Measurements from ENCODE around the gene CCDC3.
"Not testable (repeated sequence)": the region's sequence is repeated elsewhere in the genome, so short reads cannot be mapped to it uniquely, and the experiment has no call there.

CCDC3 gene

GRCh38 chr10:13046851-13047528, 45.5 kb upstream of the CCDC3 start:
- Histone ChIP-seq H3K36me3 (no peaks in the 10 kb centered on the region), H3K27me3 (no peaks in the 10 kb centered on the region), H3K27ac (no peak overlapping the region), H3K9me3 (no peaks in the 10 kb centered on the region), H3K4me3 (no peak overlapping the region), H3K4me1 (no peaks in the 10 kb centered on the region)
- TF ChIP-seq CTCF (IDR thresholded peaks at IDR 0.05), result no peak
- intact Hi-C loops (cut with DNase I; ENCODE audit: low total_unique reads), result no loop called here
- DNase-seq, result no peak

DNA sequence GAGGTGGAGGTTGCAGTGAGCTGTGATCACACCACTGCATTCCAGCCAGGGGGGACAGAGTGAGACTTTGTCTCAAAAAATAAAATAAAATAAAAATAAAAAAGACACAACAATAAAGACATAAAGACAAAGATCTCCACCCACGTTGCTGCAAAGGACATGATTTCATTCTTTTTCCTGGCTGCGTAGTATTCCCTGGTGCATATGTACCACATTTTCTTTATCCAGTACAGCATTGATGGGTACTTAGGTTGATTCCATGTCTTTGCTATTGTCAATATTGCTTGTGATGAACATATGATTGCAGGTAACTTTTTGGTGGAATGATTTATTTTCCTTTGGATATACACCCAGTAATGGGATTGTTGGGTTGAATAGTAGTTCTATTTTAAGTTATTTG, 42.0 kb upstream of the CCDC3 start:
- no peaks in the 10 kb centered on the region for H3K27me3 ChIP-seq
- H3K4me3 ChIP-seq, result no peak overlapping the region
- TF ChIP-seq CTCF (IDR thresholded peaks at IDR 0.05), result no peak
- no peaks in the 10 kb centered on the region for H3K36me3 ChIP-seq
- intact Hi-C loops (cut with DNase I; ENCODE audit: low total_unique reads), result no loop called here
- no peak overlapping the region for H3K27ac ChIP-seq
- no peaks in the 10 kb centered on the region for H3K4me1 ChIP-seq
- no peak for DNase-seq
- no peaks in the 10 kb centered on the region for H3K9me3 ChIP-seq

- no peak overlapping the region for H3K4me3 ChIP-seq
- DNase-seq, result no peak
- no peaks in the 10 kb centered on the region for H3K27me3 ChIP-seq
- no peaks in the 10 kb centered on the region for H3K4me1 ChIP-seq
- no peaks in the 10 kb centered on the region for H3K36me3 ChIP-seq
- no peak for TF ChIP-seq CTCF (IDR thresholded peaks at IDR 0.05)
- H3K27ac ChIP-seq, result no peak overlapping the region
- no peaks in the 10 kb centered on the region for H3K9me3 ChIP-seq
- intact Hi-C loops (cut with DNase I; ENCODE audit: low total_unique reads), result no loop called here
Observed at GRCh38 chr10:13039761-13040160, 38.2 kb upstream of the CCDC3 start.

GRCh38 chr10:13038391-13038790, 36.9 kb upstream of the CCDC3 start:
- no peak for TF ChIP-seq CTCF (IDR thresholded peaks at IDR 0.05)

GRCh38 chr10:13037832-13038231, 36.3 kb upstream of the CCDC3 start:
- no peaks in the 10 kb centered on the region for H3K27me3 ChIP-seq
- H3K36me3 ChIP-seq, result no peaks in the 10 kb centered on the region
- no peaks in the 10 kb centered on the region for H3K9me3 ChIP-seq
- no peak overlapping the region for H3K27ac ChIP-seq
- no peak for DNase-seq
- intact Hi-C loops (cut with DNase I; ENCODE audit: low total_unique reads), result no loop called here
- H3K4me1 ChIP-seq, result no peaks in the 10 kb centered on the region
- H3K4me3 ChIP-seq, result no peak overlapping the region
- no peak for TF ChIP-seq CTCF (IDR thresholded peaks at IDR 0.05)

More at GRCh38 chr10:13038391-13038790, 36.9 kb upstream of the CCDC3 start:
- H3K27ac ChIP-seq, result no peak overlapping the region
- no peak for DNase-seq
- H3K4me3 ChIP-seq, result no peak overlapping the region
- no peaks in the 10 kb centered on the region for H3K9me3 ChIP-seq
- no peaks in the 10 kb centered on the region for H3K4me1 ChIP-seq
- no peaks in the 10 kb centered on the region for H3K27me3 ChIP-seq
- H3K36me3 ChIP-seq, result no peaks in the 10 kb centered on the region
- intact Hi-C loops (cut with DNase I; ENCODE audit: low total_unique reads), result no loop called here

DNA sequence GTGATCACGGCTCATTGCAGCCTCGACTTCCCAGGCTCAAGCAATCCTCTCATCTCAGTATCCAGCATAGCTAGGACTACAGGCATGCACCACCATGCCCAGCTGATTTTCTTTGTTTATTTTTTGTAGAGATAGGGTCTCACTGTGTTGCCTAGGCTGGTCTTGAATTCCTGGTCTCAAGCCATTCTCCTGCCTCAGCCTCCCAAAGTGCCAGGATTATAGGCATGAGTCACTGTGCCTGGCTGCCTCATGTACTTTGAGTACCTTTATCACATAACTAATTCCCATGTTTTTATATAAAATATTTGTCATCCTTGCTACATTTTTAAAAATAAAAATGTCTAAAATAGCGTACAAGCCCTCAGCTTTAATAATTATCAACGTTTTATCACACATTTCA, 35.3 kb upstream of the CCDC3 start:
- no peak for DNase-seq

DNA sequence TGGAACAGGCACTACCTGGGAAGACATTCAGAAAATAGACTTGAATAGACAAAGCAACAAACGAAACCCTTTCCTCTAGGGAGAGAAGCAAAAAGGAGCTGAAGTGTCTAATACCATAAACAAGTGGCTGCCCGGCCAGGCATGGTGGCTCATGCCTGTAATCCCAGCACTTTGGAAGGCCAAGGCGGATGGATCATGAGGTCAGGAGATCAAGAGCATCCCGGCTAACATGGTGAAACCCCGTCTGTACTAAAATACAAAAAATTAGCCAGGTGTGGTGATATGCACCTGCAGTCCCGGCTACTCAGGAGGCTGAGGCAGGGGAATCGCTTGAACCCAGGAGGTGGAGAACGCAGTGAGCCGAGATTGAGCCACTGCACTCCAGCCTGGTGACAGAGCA, 34.2 kb upstream of the CCDC3 start:
- intact Hi-C loops (cut with DNase I; ENCODE audit: low total_unique reads); DNase-seq; H3K4me3 ChIP-seq; H3K27me3 ChIP-seq; H3K27ac ChIP-seq; H3K36me3 ChIP-seq; H3K9me3 ChIP-seq; H3K4me1 ChIP-seq: not testable (repeated sequence)

More for the DNA sequence above, 35.3 kb upstream of the CCDC3 start:
- H3K9me3 ChIP-seq, result no peaks in the 10 kb centered on the region
- TF ChIP-seq CTCF (IDR thresholded peaks at IDR 0.05), result no peak
- H3K27me3 ChIP-seq, result no peaks in the 10 kb centered on the region
- no peak overlapping the region for H3K4me3 ChIP-seq
- no peaks in the 10 kb centered on the region for H3K36me3 ChIP-seq
- no peaks in the 10 kb centered on the region for H3K4me1 ChIP-seq
- intact Hi-C loops (cut with DNase I; ENCODE audit: low total_unique reads), result no loop called here
- no peak overlapping the region for H3K27ac ChIP-seq
